Measurements from ENCODE around the gene HP1BP3. TPM values are rescaled to one million over a fixed set of nuclear protein-coding genes. Genes with fewer than 3 reads are reported as not detected.

HP1BP3 gene
- total RNA-seq, 4 donors from 2014 or later = 138 to 202 (median 148) TPM

DNA sequence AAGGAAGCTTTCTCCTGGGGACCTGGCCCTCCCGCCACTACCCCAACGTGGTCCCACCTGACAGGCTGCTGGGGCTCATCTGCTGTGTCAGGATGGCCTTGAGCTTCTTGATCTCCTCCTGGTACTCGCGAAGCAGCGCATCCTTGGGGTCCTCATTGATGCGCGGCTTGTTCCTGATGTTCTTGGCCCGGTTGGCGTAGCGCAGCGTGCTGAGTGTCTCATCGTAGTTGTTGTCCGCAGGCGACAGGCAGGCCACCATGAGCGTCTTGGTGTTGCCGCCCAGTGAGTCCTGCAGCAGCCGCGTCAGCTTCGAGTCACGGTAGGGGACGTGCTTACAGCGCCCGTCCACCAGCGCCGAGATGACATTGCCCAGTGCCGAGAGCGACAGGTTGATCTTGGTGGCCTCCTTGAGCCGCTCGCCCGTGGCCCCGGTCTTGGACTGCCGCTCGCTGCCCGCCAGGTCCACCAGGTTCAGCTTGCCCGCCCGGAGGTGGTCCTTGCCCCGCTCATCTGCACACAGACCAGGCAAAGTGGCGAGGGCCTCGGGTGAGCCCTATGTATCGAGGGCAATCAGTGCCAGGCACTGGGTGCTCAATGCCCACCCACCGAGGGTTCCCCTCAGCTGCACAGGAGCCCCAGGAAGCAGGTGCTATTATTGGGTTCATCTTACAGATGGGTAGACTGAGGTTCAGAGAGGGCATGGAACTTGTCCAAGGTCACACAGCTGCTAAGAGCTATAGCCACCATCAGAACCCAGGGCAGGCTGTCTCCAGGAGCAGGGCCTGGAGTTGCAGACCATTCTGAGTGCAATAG lies 82.5 kb downstream of the HP1BP3 start:
- no peak for ATAC-seq (ENCODE audit: low FRiP score)
- TF ChIP-seq, protein P1, sequence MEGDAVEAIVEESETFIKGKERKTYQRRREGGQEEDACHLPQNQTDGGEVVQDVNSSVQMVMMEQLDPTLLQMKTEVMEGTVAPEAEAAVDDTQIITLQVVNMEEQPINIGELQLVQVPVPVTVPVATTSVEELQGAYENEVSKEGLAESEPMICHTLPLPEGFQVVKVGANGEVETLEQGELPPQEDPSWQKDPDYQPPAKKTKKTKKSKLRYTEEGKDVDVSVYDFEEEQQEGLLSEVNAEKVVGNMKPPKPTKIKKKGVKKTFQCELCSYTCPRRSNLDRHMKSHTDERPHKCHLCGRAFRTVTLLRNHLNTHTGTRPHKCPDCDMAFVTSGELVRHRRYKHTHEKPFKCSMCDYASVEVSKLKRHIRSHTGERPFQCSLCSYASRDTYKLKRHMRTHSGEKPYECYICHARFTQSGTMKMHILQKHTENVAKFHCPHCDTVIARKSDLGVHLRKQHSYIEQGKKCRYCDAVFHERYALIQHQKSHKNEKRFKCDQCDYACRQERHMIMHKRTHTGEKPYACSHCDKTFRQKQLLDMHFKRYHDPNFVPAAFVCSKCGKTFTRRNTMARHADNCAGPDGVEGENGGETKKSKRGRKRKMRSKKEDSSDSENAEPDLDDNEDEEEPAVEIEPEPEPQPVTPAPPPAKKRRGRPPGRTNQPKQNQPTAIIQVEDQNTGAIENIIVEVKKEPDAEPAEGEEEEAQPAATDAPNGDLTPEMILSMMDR (IDR thresholded peaks at IDR 0.05) = no peak
- DNase-seq (ENCODE audit: low spot score) = no peak

DNA sequence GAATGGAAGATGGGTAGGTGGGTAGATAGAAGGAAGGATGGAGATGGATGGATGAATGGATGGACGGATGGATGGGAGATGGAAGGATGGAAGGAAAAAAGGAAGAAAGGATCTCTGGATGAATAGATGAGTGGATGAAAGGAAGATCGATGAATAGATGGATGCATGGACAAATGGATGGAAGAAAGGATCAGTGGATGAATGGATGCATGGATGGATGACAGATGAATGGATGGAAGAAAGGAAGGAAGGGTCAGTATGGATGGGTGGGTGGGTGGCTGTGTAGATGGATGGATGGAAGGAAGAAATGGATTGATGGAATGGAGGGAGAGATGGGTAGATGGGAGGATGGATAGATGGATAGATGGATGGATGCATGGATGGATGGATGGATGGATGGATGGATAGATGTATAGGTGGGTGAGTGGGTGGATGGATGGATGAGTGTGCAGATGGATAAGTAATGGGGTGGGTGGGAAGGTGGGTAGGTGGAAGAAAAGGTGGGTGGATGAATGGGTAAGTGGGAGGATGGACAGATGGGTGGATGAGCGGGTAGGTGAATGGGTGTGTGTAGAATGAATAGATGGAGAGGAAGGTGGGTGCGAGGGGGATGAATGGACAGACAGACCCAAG lies 83.9 kb downstream of the HP1BP3 start:
- no peak for DNase-seq (ENCODE audit: low spot score)
- TF ChIP-seq, protein P1 (IDR thresholded peaks at IDR 0.05) = no peak

DNA sequence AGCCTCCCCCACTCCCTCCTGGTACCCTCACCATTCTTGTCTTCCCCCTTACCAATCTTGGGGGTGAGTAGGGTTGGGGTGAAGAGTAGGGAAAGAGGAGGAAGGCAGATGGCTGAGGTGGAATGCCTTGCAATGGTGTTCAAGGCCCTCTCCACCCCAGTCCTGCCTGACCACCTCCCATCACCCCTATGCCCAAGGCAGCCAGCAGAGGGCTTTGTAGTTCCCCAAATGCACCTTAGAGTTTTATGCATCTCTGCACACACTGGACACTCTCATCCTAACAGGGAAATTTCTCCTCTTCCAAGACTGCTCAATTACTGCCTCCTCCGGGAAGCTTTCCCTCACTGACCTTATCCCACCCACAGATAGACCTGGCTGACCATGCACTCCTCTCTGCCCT lies 84.7 kb downstream of the HP1BP3 start:
- TF ChIP-seq, protein P1 (IDR thresholded peaks at IDR 0.05) = no peak
- ATAC-seq (ENCODE audit: low FRiP score) (no peak), DNase-seq (ENCODE audit: low spot score) (no peak)

More for the DNA sequence above, 83.9 kb downstream of the HP1BP3 start:
- ATAC-seq (ENCODE audit: low FRiP score) = no peak

DNA sequence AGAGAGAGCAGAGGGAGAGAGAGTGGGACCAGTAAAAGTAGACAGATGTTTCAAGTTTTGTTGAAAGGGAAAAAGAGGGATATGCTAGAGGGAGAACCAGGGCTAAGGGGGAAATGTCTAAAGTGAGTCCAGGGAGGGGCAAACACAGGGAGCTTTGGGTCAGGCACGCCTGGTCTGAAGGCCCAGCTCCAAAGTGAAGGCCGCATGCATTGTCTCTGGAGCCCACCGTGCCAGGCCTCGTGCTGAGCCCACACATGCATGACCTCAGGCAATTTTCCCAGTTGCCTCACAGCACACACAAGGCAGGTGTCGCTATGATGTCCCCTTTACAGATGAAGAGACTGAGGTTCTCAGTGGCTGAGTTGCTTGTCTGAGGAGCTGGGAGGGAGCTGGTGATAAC lies 85.3 kb downstream of the HP1BP3 start:
- ATAC-seq (ENCODE audit: low FRiP score) (no peak), DNase-seq (ENCODE audit: low spot score) (no peak)
- TF ChIP-seq, protein P1 (IDR thresholded peaks at IDR 0.05) = no peak

DNA sequence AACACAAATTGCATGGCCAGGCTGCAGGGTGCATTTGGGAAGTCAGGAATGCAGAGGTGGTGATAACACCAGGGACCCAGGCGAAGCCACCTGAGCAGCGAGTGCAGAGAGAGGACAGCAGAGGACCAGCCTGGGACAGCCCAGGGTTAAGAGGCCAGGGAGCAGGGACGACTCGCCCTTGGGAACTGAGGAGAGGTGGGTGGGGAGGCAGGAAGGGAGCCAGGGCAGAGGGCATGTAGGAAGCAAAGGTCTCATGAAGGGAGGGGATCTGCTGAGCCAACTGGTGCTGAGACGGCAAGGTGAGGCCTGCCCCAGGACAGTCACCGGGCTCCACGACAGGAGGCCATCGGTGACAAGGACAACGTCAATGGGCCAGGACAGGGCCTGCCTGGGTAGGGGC lies 85.7 kb downstream of the HP1BP3 start:
- TF ChIP-seq, protein P1 (IDR thresholded peaks at IDR 0.05) = no peak
- ATAC-seq (ENCODE audit: low FRiP score) = no peak
- DNase-seq (ENCODE audit: low spot score) = no peak

DNA sequence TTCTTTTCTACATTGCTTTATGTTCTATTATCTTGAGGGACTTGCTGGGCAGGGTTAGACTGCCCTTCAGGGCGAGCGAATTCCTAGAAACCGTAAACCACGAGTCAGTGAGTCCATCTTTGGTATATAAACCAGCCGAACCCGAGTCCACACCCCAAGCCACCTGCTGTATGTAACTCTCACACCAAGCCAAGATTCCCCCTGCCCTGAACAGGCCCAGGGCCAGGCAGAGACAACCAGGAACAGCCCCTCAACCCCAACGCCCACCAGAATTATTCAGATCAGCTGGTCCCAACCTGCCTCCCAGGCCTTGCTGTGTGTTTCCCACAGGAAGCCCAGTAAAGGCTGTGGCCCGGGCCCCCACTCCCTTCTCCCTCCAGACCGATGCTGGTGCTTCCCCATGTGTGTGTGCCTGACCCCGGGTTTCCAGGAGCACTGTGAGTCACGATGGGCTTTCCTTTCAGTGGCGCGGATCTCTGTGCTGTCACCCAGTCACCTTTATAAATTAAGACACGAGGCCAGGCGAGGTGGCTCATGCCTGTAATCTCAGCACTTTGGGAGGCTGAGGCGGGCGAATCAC lies 86.4 kb downstream of the HP1BP3 start:
- no peak for ATAC-seq (ENCODE audit: low FRiP score)
- TF ChIP-seq, protein P1 (IDR thresholded peaks at IDR 0.05) = no peak
- DNase-seq (ENCODE audit: low spot score) = no peak
